K562 (cell line): ENCODE results near the gene ZNF346. TPM values are rescaled to one million over a fixed set of nuclear protein-coding genes. Genes with fewer than 3 reads are reported as not detected.

Experiments used
- ARID3B ChIP-seq: fragments of 250-450 bp; sonication (Bioruptor Pico); IDR thresholded peaks from 2 replicates; pipeline ENCODE4 v1.4.0; 2020; ENCODE audit warnings: borderline replicate concordance
- CAMTA2 ChIP-seq: fragments of 250-450 bp; sonication (Bioruptor Pico); conservative IDR thresholded peaks from 2 replicates; pipeline ENCODE4 v1.5.1; 2022
- CTCF ChIP-seq, 3 experiments: IDR thresholded peaks in 2 of 3; conservative IDR thresholded peaks in 1 of 3; 2 replicates each; pipeline ENCODE4 v1.5.1; 2011 to 2012; ENCODE audit warnings: low read length in 3 of 3, mild to moderate bottlenecking in 3 of 3, control low read depth in 2 of 3, improper control_type of control experiment in 1 of 3, inconsistent platforms in 1 of 3, low read depth in 1 of 3, mixed read lengths in 1 of 3, moderate library complexity in 1 of 3; ENCODE audit not compliant: insufficient read depth in 2 of 3
- HDAC1 ChIP-seq, 2 experiments: fragments of 450-650 bp; IDR thresholded peaks; 2 replicates each; pipeline ENCODE4 v1.6.1; 2016 to 2017; ENCODE audit warnings: inconsistent platforms in 1 of 2, mild to moderate bottlenecking in 1 of 2, moderate library complexity in 1 of 2
- HES1 ChIP-seq: fragments of 450-650 bp; IDR thresholded peaks from 2 replicates; pipeline ENCODE4 v1.6.1; 2016; ENCODE audit warnings: low read depth, mild to moderate bottlenecking, moderate library complexity
- HNRNPL ChIP-seq: fragments of 200-400 bp; formaldehyde crosslinking; IDR thresholded peaks from 2 replicates; pipeline ENCODE4 v1.6.1; 2017; ENCODE audit warnings: low read depth, mild to moderate bottlenecking, low read length
- HOMEZ ChIP-seq: fragments of 250-450 bp; sonication (Bioruptor Pico); IDR thresholded peaks from 2 replicates; pipeline ENCODE4 v1.4.0; 2020; ENCODE audit warnings: mild to moderate bottlenecking, moderate library complexity
- NEUROD1 ChIP-seq: fragments of 150-350 bp; IDR thresholded peaks from 2 replicates; pipeline ENCODE4 v1.6.1; 2014; ENCODE audit warnings: borderline replicate concordance, low read length, low read depth; ENCODE audit not compliant: partially characterized antibody
- NR4A1 ChIP-seq, 2 experiments: fragments of 250-450 bp in 1 of 2; fragments of 450-650 bp in 1 of 2; sonication (Bioruptor Pico) in 1 of 2; IDR thresholded peaks; 2 replicates each; pipeline versions ENCODE4 v1.4.0 to v1.6.1; 2016 to 2020; ENCODE audit warnings: mild to moderate bottlenecking in 2 of 2, missing compliant biosample characterization in 1 of 2, missing genetic modification characterization in 1 of 2, moderate library complexity in 1 of 2
- TAF1 ChIP-seq: IDR thresholded peaks from 2 replicates; pipeline ENCODE4 v1.6.1; 2011; ENCODE audit warnings: mild to moderate bottlenecking, low read length, moderate library complexity; ENCODE audit not compliant: insufficient read depth, control insufficient read depth, severe bottlenecking; ENCODE audit errors: extremely low read depth
- TCF7 ChIP-seq: sonication (generic); IDR thresholded peaks from 2 replicates; pipeline ENCODE4 v1.6.1; 2016; ENCODE audit warnings: antibody characterized with exemption, borderline replicate concordance
- TEAD1 ChIP-seq, 2 experiments: fragments of 450-650 bp in 1 of 2; sonication (generic) in 1 of 2; formaldehyde crosslinking; IDR thresholded peaks; 2 replicates each; pipeline versions ENCODE4 v1.4.0 to v1.8.0; 2020 to 2022; ENCODE audit warnings: mild to moderate bottlenecking in 2 of 2, missing genetic modification reagents in 1 of 2
- USF2 ChIP-seq: sonication (generic); formaldehyde crosslinking; IDR thresholded peaks from 2 replicates; pipeline ENCODE4 v1.5.0; 2020; ENCODE audit warnings: missing genetic modification reagents
- ZBTB1 ChIP-seq: sonication (generic); formaldehyde crosslinking; IDR thresholded peaks from 2 replicates; pipeline ENCODE4 v1.8.1; 2023; ENCODE audit warnings: missing genetic modification reagents, low read depth, mild to moderate bottlenecking, borderline replicate concordance
- ZNF146 ChIP-seq: IDR thresholded peaks from one replicate; pipeline ENCODE4 v1.6.1; 2018; ENCODE audit warnings: missing compliant biosample characterization; ENCODE audit not compliant: unreplicated experiment
- ZNF551 ChIP-seq: fragments of 250-450 bp; sonication (Bioruptor Pico); IDR thresholded peaks from 2 replicates; pipeline ENCODE4 v1.5.0; 2021; ENCODE audit warnings: mild to moderate bottlenecking, moderate library complexity
- ZNF695 ChIP-seq: fragments of 450-650 bp; formaldehyde crosslinking; IDR thresholded peaks from 2 replicates; pipeline ENCODE4 v1.4.0; 2020; ENCODE audit warnings: mild to moderate bottlenecking, moderate library complexity
- polyA plus RNA-seq, 8 experiments: library from polyadenylated mRNA; depleted of rRNA in 4 of 8; stranded (reverse) in 5 of 8; unstranded in 3 of 8; fragments of >200 nt; fragmentation: Nextera tagmentation in 2 of 8; fragmentation: Illumina TruSeq in 1 of 8; extraction: Ambion mirVana in 2 of 8; extraction: Trizol in 1 of 8; gene quantifications; 2 replicates each; pipeline versions ENCODE4 v1.2.1 to v1.2.3, GENCODE V29; 2011 to 2014; ENCODE audit warnings: inconsistent platforms in 1 of 8, missing spikeins in 1 of 8
- total RNA-seq, 7 experiments: library from RNA; depleted of rRNA in 6 of 7; stranded (reverse); fragments of >200 nt in 6 of 7; fragmentation: Illumina TruSeq in 2 of 7; extraction: Trizol in 2 of 7; gene quantifications; 2 replicates each; pipeline versions ENCODE4 v1.2.1 to v1.2.3, GENCODE V29; 2011 to 2021; ENCODE audit warnings: low replicate concordance in 1 of 7
- TF ChIP-seq, protein P1 (sequence below): IDR thresholded peaks from 3 replicates; pipeline ENCODE4 v1.6.1; 2011; ENCODE audit warnings: borderline replicate concordance, mild to moderate bottlenecking; ENCODE audit not compliant: insufficient read length, insufficient read depth

ZNF346 gene
- total and polyA plus RNA-seq, 9 of the 15 experiments (the other 6 are each of a cell fraction or from before 2014, with no cell fraction given): 5.0 to 25.1 (median 20.1) TPM

DNA sequence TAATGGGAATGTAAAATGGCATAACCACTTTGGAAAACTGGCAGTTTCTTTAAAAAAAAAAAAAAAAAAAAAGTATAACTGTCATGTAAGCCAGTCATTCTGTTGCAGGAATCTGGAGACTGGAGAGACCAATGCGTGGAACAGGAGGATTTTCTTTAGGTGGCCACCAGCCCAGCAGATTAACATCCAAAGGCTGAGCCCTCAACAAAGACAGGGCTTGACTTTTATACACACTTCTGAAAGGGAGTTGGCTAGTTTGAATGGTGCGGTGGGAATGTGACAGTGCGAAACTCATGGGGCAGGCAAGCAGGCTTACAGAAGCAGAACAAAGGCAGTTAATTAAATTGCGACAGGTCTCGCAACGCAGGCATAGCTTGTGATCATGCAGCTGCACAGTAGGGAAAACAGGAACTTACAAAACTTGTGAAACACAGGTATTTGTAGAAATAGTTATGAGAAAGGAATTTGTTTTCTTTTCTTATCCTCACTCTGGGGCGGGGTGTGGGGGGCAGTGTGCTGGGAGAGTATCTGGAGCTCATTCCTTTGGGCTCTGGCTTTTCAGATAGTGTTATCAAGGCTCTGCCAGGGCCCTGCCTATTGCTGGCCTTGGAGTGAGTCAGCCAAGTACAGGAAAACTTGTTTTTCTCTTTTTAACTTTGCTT, 27.9 kb upstream of the ZNF346 start (continued):
- TF ChIP-seq ZNF695 (CRISPR knock-in tag): no peak
- TF ChIP-seq, protein P1, sequence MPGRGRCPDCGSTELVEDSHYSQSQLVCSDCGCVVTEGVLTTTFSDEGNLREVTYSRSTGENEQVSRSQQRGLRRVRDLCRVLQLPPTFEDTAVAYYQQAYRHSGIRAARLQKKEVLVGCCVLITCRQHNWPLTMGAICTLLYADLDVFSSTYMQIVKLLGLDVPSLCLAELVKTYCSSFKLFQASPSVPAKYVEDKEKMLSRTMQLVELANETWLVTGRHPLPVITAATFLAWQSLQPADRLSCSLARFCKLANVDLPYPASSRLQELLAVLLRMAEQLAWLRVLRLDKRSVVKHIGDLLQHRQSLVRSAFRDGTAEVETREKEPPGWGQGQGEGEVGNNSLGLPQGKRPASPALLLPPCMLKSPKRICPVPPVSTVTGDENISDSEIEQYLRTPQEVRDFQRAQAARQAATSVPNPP: no peak
- TF ChIP-seq HDAC1 (IDR thresholded peaks at IDR 0.05): peak in 1 of 2 experiments; percentile 64; a peak in 2 of 4 replicates
- no peak for TF ChIP-seq USF2 (CRISPR knock-in tag)
- TF ChIP-seq CTCF (IDR thresholded peaks at IDR 0.05 in 2 of 3, conservative IDR thresholded peaks at IDR 0.05 in 1 of 3; ENCODE audit: insufficient read depth in 2 of 3, low read depth in 1 of 3, low read length in 3 of 3): no peak
- no peak for TF ChIP-seq ZBTB1 (CRISPR knock-in tag)
- no peak for TF ChIP-seq TCF7
- TF ChIP-seq NEUROD1: peak; percentile 60
- TF ChIP-seq HOMEZ (CRISPR knock-in tag): no peak
- TF ChIP-seq HNRNPL: no peak
- TF ChIP-seq ZNF551: no peak
- no peak for TF ChIP-seq ZNF146
- peak; percentile 30 for TF ChIP-seq TAF1
- TF ChIP-seq NR4A1 (CRISPR knock-in tag; IDR thresholded peaks at IDR 0.05): 0 out of 2 replicates have a peak, but pooled peaks have one; percentile 17
- TF ChIP-seq NR4A1 (tag; IDR thresholded peaks at IDR 0.05): no peak; the same call in 1 of the 2 replicates
- no peak for TF ChIP-seq CAMTA2 (CRISPR knock-in tag)
- TF ChIP-seq TEAD1 (CRISPR knock-in tag; IDR thresholded peaks at IDR 0.05): peak; percentile 97 to 98
- peak; percentile 90 for TF ChIP-seq HES1
- TF ChIP-seq ARID3B (CRISPR knock-in tag): no peak
